WERI-Rb-1 (cell line): Measurements from ENCODE around the gene PPIF.

Source experiments
- DNase-seq: peaks from one replicate; pipeline ENCODE4 v3.0.0-alpha.2; 2020
- H3K27ac ChIP-seq: fragments of 250-450 bp; sonication (Bioruptor Pico); 2 replicates; pipeline ENCODE4 v1.5.1; 2020; ENCODE audit warnings: mild to moderate bottlenecking, moderate library complexity
- H3K27me3 ChIP-seq: fragments of 250-450 bp; sonication (Bioruptor Pico); 2 replicates; pipeline ENCODE4 v1.5.1; 2021; ENCODE audit warnings: mild to moderate bottlenecking, low read depth, moderate library complexity; ENCODE audit not compliant: insufficient read depth, severe bottlenecking
- H3K36me3 ChIP-seq: fragments of 250-450 bp; sonication (Bioruptor Pico); 2 replicates; pipeline ENCODE4 v1.5.1; 2020; ENCODE audit warnings: mild to moderate bottlenecking, moderate library complexity
- H3K4me3 ChIP-seq: 2 replicates; pipeline ENCODE4 v1.5.1; 2011; ENCODE audit warnings: low read depth, mild to moderate bottlenecking, control low read depth, low read length
- H3K9me3 ChIP-seq: fragments of 250-450 bp; sonication (Bioruptor Pico); 2 replicates; pipeline ENCODE4 v1.5.1; 2021; ENCODE audit warnings: mild to moderate bottlenecking, moderate library complexity; ENCODE audit not compliant: severe bottlenecking
- CTCF ChIP-seq: IDR thresholded peaks from 2 replicates; pipeline ENCODE4 v1.5.1; 2011; ENCODE audit warnings: low read depth, mild to moderate bottlenecking, control low read depth, inconsistent platforms, low read length

PPIF gene

GRCh38 chr10:79350407-79351154 lies 3.3 kb downstream of the PPIF start:
- H3K4me3 ChIP-seq: no peak overlapping the region

GRCh38 chr10:79351332-79351731 lies 4.1 kb downstream of the PPIF start:
- Histone ChIP-seq H3K27ac (no peak overlapping the region), H3K36me3 (peaks cover 80% of the 10 kb centered on the region), H3K27me3 (no peaks in the 10 kb centered on the region), H3K9me3 (no peaks in the 10 kb centered on the region), H3K4me3 (no peak overlapping the region)
- no peak for DNase-seq
- TF ChIP-seq CTCF: no peak

More at GRCh38 chr10:79350407-79351154, 3.3 kb downstream of the PPIF start:
- peaks cover 74% of the 10 kb centered on the region for H3K36me3 ChIP-seq
- TF ChIP-seq CTCF: no peak
- no peaks in the 10 kb centered on the region for H3K9me3 ChIP-seq
- no peak for DNase-seq
- no peak overlapping the region for H3K27ac ChIP-seq
- no peaks in the 10 kb centered on the region for H3K27me3 ChIP-seq

- DNase-seq: no peak
- no peak for TF ChIP-seq CTCF
- peaks cover 82% of the 10 kb centered on the region for H3K36me3 ChIP-seq
These were observed 5.0 kb downstream of the PPIF start for GRCh38 chr10:79352035-79352877.

GRCh38 chr10:79353000-79353406 lies 5.7 kb downstream of the PPIF start:
- no peak for DNase-seq
- no peaks in the 10 kb centered on the region for H3K27me3 ChIP-seq
- H3K36me3 ChIP-seq: peaks cover 82% of the 10 kb centered on the region
- no peaks in the 10 kb centered on the region for H3K9me3 ChIP-seq
- no peak overlapping the region for H3K4me3 ChIP-seq
- H3K27ac ChIP-seq: no peak overlapping the region
- TF ChIP-seq CTCF: no peak

More at GRCh38 chr10:79352035-79352877, 5.0 kb downstream of the PPIF start:
- Histone ChIP-seq H3K4me3 (no peak overlapping the region), H3K9me3 (no peaks in the 10 kb centered on the region), H3K27me3 (no peaks in the 10 kb centered on the region), H3K27ac (no peak overlapping the region)

- Histone ChIP-seq H3K36me3 (peaks cover 75% of the 10 kb centered on the region), H3K9me3 (no peaks in the 10 kb centered on the region), H3K27me3 (no peaks in the 10 kb centered on the region), H3K27ac (no peak overlapping the region), H3K4me3 (no peak overlapping the region)
- DNase-seq: no peak
- TF ChIP-seq CTCF: no peak
These were observed 6.5 kb downstream of the PPIF start for GRCh38 chr10:79353726-79354125.
